ENCODE measurements around the gene CDKN2B-AS1.

DNA sequence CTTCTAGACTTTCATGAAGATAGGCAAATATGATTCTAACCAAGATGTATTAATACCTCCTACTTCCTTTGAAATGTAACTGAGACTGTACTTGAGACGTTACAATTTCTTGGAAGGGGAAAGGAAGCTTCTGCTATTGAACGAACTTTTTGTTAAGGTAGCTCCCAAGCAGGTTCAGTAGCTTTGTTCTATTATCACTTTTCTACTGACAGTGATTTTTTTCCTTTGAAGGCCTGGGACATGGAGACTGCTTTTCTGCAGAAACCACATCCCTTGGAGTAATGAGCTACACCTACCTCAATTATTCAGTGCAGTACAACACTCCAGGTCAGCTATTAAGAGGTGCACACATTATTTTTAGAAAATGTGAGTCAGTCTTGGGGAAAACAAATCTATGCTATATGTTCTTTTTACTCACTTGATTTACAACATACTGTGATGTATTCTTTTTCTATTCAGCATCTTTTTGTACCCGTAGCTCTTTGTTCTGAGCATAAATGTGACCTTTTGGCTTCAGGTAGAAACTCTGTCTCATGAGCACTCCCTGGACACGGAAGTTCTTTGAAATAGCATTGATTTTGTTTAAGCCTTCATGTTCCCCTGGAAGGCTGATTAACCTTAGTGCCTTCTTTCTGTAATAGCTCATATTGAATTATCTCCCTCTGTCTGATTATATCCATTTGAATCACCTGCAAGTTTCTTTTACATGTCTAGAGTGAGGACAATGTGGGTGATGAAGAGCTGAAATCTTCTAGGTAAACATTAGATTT is 71.0 kb downstream of the CDKN2B-AS1 start:
- no peak for TF ChIP-seq CTCF (optimal IDR thresholded peaks at IDR 0.05 in 1 of 3, IDR thresholded peaks at IDR 0.05 in 1 of 3, conservative IDR thresholded peaks at IDR 0.05 in 1 of 3; ENCODE audit: extremely low read depth in 1 of 3, insufficient read depth in 2 of 3, low read length in 3 of 3)
- TF ChIP-seq EZH2 (IDR thresholded peaks at IDR 0.05; ENCODE audit: low read length), result no peak

Data from keratinocyte (primary cell).